Raji (cell line): ENCODE results near the gene MGAT2.
A peak's percentile ranks its signal among the peaks of the same experiment; 100 is the strongest.

Experiments used
- POLR2A ChIP-seq: IDR thresholded peaks from 2 replicates; pipeline ENCODE4 v1.6.1; 2011; ENCODE audit warnings: low read depth, low read length, control low read depth; ENCODE audit not compliant: insufficient read depth

Gene MGAT2

DNA sequence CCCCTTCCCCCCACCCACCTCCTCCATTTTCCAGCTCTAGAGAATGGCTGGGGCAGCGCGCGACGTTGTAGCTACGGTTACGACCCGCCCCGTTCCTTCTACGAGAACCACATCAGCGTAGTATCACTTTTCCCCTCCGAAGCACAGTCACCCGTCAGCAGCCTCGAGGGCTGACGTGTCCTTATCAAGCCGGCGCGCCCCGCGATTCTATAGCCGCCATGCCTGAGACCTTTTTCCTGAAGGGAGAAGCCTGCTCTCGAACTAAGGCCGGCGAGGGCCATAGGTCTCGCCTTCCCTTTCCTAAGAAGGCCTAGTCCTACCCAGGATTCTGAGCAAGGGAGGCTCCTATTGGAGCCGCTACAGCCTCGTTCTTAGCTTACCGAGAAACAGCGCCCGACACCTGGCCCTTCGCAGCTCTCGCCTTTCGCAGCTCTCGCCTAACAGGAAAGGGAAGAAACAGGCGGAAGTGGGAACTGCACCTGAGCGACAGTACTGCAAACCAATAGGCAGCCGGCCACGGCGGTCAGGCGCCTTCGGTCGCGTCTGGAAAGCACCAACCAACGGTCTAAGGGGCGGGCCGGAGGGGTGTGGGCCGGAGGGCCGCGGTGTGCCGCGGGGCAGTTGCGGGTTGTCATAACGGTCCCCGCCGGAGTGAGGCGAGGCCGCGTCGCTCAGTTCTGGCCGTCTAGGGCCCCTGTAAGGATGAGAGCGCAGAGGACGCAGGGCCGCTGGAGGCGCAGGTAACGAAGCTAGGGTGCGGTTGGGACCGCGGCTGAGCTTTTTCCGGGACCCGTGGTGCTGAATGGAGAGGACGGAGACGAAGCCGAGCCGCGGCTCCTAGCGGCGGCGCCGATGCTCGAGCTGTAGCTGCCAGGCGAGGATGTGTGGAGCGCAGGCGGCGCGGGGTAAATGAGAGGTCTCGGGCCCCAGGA, at the start of gene MGAT2, which contains the start of gene RPL36AL:
TSS of gene MGAT2 (plus strand) at position 618 of the 932 bp plus-strand sequence. CDS start 470 bp downstream, outside the sequence.
TSS of gene RPL36AL (minus strand) at position 445 of the 932 bp plus-strand sequence. CDS start 1,522 bp downstream, outside the sequence.
- peak; percentile 93 for TF ChIP-seq POLR2A

DNA sequence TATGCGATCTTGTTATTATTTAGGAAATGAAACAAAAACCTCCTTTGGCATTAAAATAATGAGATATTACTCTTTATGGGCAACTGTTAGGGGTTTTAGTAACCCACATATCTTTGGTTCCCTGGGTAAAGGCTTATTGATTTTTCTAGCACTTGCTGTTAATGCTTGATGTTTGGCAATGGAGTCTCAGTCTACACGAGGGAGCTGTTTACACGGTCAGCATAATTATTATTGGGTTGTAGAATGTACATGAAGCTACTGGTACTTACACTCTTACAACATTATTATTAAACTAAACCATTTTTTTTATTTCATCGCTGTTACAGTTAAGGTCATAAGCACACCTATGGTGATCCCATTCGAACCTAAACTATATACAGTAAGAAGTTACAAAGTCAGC, 46.6 kb upstream of the MGAT2 start:
- no peak for TF ChIP-seq POLR2A

DNA sequence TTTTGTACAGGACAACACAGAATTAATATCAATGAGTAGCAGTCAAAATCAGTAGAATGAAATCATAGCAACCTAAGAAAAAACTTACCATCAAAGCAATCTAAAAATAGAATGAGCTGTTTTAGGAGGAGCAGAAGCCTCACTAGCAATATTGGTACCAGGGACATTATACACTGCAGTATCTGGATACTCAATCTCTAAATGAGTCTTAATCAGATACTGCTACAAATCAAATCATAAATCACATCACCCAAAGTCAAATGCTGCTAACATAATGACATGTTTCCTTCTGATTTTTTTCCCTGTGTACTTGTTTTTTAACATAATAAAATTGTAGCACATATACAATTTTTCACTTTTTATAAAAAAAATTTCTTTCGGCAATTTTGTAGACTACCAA, 42.5 kb upstream of the MGAT2 start:
- TF ChIP-seq POLR2A, result no peak

DNA sequence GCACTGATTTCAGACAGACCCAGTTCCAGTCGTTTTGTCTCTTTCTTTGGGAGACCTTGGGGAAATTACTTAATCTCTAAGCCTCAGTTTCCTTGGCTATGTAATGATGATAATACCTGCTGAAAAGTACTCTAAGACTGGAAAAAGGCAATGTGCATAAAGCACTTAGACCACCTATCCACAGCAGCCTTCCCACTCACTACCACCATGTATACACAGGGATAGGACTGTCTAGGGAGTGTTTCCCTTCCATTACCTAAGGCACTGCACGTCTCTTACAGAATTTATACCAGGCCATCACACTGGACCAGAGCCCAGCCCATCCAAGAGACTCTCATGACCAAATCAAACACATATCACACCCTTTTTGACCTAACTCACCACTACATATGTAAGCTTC, 40.8 kb upstream of the MGAT2 start:
- no peak for TF ChIP-seq POLR2A

DNA sequence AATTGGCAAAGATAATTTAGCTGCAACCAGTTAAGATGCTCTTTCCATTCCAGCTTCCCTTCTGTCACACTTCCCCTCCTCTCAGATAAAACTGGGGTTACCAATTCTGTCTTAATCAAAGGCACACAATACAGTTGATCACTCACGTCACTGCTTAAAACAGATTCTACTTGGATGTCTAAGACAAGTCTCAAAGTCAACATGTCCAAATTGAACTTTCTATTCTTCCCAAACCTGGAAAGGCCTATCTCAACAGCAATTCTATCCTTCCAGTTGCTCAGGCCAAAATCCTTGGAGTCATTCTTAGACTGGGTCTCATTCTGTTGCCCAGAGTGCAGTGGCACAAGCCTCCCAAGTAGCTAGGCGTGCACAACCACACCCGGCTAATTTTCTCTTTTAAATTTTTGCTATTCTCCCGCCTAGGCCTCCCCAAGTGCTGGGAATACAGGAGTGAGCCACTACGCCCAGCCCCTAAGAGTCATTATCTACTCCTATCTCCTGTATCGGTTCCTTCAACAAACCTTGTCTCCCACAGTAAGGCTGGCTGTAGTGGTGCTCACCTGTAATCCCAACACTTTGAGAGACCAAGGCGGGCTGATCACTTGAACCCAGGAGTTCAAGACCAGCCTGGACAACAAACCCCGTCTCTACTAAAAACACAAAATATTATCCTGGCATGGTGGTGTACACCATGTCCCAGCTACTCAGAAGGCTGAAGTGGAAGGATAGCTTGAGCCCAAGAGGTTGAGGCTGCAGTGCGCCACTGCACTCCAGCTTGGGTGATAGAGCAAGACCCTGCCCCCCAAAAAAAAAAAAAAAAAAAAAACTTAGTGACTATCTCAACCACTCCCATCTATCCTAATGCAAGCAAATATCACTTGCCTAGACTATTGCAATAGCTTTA, 39.1 kb upstream of the MGAT2 start:
- peak; percentile 6; the same call in 1 of the 2 replicates for TF ChIP-seq POLR2A

DNA sequence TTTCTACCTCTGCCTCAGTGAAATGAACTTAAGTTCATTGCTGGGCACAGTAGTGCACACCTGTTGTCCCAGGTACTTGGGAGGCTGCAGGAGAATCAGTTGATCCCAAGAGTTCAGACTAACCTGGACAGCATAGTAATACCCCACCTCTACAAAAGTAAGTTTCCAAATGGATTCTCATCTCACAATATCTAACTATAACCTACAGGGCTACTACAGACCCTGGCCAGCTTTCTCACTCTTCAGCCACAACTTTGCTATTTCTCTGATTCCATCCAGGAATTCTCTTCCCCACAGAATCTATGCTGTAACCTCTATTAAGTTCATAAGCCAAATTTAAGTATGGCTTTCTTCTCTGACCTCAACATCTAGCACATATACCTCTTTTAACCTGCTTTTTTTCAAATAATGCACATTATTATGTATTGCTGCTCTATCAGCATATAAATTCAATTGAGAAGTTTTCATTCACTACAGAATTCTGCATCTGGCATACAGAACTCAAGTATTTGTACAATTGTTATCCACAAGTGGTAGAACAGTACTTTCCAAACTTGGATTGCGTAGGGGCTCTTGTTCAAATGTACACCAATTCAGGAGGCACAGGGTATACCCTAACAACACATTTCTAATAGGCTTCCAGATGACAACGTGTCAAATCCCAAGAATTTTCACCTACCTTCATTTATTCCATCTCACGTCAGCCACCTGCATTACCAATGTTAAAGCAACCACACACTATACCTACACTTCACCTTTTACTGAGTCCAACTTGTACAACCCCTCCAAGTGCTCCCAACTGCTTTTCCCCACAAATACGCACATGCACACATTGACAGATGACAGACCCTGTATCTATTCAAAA, 38.3 kb upstream of the MGAT2 start:
- 0 out of 2 replicates have a peak, but pooled peaks have one; percentile 9 for TF ChIP-seq POLR2A

DNA sequence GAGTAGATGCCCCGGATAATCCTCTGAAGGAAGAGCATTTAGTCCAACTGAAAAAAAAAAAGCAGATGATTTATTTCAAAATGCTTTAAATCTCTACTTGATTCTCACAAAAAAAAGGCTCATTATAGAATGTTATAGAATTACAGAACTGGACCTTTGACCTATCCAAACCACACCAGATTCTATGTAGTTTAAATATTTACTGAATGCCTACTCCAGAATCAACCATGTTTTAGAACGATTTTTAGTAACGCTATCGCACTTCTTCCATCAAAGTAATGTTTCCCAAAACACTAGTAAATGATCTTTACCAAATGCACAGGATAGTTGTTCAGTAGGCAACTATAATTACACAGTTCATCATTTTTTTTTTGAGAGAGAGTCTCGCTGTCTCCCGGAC, 37.0 kb upstream of the MGAT2 start:
- no peak for TF ChIP-seq POLR2A

DNA sequence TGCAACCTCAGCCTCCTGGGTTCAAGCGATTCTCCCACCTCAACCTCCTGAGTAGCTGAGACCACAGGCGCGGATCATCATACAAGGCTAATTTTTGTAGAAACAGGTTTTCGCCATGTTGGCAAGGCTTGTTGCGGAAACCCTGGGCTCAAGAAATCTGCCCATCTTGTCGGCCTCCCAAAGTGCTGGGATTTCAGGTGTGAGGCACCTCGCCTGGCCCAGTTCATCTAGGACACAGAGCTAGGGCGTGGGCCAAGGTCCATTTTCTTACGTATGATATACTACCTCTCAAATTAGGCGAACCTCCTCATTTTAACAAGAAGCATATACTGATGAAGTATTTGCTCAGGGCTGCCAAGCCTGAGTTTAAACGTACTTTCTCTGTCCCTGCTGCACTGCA, 36.5 kb upstream of the MGAT2 start:
- TF ChIP-seq POLR2A, result no peak

DNA sequence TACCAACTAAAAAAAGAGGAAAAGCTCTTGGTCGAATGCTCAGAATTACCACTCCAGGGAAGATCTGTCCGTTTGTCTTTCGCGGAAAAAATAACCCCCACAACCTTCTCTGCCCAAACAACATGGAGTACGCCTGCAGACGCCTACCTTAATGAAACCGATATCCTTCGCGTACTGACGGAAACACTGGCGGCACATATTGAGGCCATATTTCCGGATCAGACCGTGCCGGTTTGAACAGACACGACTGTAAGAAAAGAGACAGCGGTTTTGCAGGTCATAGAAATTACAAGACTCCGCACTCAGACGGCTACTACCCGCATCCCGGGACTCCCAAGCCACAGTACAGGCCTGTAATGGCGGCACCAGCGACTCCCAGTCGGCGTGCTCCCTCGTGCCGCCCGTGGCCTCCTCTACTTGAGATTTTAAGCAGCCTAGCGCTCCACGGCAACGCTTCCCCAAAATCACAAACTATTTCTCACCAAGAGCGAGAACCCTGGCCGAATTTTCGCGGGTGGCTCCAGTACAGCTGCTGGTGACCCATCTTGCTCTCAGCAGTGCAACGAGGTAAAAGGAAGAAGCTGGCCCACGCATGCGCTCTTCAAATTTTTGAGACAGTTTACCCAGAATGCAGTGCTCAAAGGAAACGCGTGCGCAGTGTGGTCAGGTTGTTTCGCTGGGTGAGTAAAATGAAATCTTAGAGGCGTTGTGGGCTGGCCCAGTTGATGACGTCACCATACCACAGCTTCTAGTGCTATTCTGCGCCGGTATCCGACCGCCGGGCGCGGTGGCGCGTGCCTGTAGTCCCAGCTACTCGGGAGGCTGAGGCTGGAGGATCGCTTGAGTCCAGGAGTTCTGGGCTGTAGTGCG, 34.6 kb upstream of the MGAT2 start, which contains the start of gene RPS29:
TSS of gene RPS29 (minus strand) at position 578 of the 870 bp plus-strand sequence. CDS start at position 544, 34 bp downstream.
- TF ChIP-seq POLR2A, result peak; percentile 89

DNA sequence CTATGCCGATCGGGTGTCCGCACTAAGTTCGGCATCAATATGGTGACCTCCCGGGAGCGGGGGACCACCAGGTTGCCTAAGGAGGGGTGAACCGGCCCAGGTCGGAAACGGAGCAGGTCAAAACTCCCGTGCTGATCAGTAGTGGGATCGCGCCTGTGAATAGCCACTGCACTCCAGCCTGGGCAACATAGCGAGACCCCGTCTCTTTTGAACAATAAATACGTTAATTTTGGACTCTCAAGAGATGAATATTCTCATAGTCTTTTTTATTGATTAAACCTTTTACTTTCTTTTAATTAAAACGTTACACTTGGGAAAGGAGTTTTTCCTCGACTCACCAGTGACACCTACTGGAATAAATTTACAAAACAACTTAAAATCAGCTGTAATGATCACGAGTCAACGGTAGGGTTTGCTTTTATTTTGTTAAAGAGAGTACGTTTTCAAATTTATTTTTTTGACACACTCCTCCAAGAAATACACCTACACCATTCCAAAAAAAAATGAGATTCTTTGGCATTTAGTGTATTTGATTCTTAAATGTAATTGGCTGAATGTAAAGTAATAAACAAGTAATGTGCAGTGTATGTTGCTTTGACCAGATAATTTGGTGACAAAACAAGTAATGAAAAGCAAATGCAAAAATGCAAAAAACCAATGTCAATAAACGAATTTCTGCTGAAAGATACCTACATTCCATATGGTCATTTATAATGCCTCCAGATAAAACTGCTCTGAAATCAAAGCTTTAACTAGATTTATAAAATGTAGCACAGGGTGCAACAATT, 33.7 kb upstream of the MGAT2 start:
- TF ChIP-seq POLR2A, result no peak

DNA sequence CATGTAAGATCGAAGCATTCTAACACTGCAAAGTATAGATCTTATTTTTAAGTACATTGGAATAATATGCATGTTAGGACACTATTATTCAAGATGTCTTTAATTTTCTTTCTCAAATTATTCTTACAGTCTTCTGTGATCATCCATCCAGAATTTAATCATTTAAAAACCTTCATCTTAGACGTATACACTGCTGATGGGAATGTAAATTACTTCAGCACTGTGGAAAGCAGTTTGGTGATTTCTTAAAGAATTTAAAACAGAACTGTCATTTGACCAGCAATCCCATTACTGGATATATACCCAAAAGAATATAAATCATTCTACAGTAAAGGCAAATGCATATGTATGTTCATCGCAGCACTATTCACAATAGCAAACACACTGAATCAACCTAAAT, 31.2 kb upstream of the MGAT2 start:
- TF ChIP-seq POLR2A, result no peak

DNA sequence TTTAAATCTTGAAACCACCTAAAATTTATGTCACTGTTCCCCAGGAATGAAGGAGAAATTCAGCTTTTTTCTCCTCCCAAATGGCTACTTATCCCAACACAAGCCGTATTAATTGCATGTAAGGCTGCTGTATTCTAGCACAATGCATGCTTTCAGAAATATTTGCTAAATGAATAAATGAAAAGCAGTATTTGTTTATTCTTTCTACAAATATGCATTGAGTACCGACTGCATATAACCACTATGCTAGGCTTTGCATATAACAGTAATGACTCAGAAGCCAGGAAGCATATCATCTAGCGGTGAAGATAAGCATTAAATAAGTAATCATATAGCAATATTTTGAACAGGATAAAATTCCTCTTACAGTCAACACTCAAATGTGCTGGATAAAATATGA, 27.6 kb upstream of the MGAT2 start:
- TF ChIP-seq POLR2A, result no peak
